ENCODE data around the gene ASTN1.
A peak's percentile ranks its signal among the peaks of the same experiment; 100 is the strongest.

The ASTN1 gene

DNA sequence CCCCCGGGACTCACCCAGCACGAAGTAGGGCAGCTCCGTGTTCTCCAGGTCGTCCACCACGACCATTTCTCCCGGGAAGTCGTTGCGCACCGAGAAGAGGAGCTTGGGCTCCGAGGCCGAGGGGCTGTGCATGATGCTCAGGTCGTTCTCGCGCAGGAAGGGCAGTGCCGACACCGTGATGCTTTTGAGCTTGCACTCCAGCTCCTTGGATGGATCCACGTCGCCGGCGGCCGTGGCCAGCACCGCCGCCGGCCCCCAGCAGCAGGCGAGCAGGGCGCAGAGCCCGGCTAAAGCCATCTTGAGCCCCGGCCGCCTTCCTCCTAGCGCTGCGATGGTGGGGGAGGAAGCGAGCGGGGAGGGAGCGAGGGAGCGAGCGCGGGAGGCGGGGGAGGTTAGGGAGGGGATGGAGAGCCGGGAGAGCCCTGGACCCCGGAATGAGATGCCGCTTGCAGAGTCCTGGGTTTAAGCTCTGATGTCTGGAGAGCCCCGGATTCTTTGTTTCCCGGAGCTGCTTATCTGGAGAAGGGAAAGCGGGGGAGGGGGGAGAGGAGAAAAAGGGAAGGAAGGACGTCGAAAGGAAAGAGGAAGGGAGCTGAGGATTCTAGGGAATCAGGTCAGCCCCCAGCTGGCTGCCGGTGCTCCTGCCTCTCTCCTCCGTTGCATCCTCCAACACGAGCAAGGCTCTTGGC, at the start of gene ASTN1:
ASTN1 (minus strand) TSS at position 333 of the 689 bp plus-strand sequence; CDS start at position 297, 36 bp downstream.
- no peak for DNase-seq

DNA sequence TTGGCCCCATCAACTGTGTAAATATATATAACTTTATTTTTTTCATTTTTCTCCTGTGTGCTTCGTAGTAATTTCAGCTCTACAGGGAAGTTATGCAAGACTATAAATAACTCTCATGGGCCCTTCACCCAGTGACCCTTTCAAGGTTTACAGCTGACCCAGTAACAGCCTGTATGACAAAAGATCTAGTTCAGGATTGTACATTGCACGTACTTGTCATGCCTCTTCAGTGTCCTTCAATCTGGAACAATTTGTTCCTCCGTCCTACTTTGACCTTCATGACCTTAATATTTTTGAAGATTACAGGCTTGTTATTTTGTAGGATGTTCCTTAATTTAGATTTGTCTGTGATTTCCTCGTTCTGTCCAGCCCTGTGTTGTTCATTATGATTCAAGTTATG, 46.7 kb upstream of the ASTN1 start:
- DNase-seq: no peak

DNA sequence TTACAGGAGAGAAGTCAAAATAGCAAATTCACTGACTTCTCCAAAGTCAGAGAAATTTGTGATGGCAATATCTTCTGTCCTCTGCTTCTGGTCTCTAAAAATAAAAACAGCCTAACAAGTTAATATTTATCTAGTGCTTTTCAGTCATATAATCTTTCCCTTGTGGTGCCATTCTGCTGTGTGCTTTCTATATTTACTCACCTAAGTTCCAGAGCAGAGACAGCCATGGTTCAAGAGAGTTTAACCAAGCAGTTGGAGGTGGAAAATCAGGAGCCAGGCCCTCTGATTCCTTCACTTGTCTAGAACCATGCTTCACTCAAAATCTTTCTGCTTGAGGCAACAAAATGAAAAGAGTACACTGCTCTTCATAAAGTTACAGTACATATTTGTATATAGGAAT, 45.6 kb upstream of the ASTN1 start:
- no peak for DNase-seq

DNA sequence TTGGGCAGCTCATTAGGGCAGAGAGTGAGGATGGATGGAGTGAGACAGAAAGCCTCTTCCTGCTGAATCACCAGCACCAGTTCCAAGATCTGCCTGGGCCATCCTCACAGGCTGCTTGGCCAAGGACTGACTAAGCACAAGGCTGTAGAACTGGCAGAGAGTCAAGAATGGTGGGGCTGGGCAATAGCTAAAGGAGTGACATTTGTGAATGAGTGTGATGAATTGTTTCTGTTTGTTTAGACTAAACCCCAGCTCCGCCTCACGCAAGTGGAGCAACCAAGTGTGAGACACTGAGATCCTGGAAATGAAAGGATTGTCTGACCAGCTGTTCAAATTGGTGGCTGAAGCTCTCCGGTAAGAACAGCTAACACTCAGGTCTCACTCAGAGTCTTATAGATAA, 44.8 kb upstream of the ASTN1 start:
- no peak for DNase-seq

DNA sequence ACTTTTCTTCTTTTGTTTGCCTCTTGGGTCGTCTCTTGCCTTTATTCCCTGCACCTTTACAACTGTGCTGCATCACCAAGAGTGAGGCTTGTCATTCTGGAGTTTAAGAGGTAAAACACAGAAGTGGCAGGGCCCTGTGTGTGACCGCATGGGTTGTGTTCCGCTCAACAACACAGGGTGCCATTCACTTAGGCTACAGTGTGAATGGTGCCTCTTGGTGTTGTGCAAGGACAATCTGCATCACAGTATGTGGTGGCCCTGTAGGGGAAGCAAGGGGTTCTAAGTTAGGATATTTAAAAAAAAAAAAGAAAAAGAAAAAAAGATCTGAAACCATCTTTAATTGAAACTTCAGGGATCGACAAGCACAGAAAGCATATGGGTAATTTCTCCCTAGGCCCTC, 44.4 kb upstream of the ASTN1 start:
- no peak for DNase-seq

DNA sequence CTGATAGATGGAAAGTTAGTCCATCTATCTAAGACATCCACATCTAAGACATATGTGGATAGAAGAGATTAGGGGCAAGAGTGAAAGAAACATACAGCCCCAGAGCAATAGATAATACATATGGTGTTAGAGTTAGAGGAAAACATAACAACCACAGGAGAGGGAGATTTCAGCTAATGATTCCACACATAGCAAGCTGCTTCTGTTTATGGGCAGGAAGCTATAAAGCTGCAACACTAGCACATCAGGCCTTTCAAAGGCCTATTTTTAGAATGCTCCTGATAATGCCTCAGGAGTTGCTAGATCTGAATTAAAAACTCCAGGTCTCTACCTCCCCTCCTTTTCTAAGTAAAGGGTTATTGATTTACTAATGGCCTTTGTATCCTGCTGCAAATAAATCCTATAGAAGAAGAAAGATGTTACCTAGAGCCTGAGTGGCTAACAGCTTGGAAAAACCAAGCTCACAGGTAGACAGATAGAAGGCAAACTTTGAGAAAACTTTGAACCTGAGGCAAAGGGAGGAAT, 42.4 kb upstream of the ASTN1 start:
- no peak for DNase-seq

DNA sequence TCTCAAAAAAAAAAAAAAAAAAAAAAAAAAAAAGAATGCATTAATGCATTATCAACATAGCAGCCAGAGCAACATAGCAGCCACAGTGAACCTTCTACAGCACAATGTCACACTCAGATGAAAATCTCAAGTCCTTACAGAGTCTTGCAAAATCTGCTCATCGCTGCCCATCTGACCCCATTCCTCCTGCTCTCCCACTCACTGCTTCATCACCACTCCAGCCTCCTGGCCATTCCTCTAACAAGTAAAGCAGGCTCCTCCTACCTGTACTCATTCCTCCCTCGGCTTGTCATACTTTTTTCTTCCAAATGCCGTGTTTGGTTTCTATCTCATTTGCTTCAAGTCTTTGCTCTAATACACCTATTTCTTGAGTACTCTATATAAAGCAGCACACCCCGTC, 35.8 kb upstream of the ASTN1 start:
- no peak for DNase-seq

DNA sequence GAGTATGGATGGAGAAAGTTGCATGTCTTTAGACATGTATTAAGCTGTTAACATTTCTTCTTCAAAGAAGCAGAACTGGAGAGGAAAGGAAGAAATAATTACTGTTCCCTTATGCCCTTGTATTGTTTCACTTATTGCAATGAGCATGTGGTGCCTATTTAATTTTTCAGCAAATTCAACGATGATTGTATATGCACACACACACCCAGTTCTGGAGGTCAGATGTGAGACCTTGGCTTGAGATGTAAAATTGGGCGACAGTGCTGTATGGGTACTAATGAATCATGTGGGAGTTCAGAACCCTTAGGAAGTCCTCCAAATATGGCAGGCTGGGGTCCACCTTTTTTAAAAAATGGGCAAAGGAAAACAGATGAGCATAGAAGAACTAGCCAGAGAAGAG, 33.7 kb upstream of the ASTN1 start:
- DNase-seq: no peak

DNA sequence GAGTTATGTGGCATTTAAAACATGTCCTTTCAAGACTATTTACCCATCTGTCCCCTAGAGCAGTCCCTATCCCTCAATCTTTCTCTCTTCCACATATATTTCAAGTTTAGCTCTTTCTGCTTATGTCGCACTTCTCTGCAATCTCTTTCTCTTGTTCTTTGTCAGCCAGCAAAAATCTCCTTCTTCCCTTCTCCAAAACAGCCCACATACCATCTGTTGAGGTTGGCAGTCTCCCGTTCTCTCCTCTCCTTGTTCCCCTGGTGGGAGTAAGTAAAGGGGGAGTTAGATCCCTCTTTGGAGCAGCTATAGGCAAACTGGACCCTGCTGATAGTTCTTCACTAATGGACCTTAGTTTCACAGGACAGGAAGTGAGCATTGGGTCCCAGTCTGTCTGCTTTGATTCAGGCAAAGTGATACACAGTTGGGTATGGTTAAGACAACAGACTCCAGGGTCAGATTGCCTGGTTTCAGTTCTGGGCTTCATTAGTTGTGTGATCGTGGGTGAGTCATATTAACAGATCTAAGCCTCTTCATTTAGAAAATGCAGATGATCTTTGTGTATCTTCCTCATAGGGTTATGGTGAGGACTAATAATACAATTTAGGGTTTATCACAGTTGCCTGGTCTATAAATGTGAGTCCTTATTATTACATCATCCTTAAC, 25.9 kb upstream of the ASTN1 start:
- no peak for DNase-seq

DNA sequence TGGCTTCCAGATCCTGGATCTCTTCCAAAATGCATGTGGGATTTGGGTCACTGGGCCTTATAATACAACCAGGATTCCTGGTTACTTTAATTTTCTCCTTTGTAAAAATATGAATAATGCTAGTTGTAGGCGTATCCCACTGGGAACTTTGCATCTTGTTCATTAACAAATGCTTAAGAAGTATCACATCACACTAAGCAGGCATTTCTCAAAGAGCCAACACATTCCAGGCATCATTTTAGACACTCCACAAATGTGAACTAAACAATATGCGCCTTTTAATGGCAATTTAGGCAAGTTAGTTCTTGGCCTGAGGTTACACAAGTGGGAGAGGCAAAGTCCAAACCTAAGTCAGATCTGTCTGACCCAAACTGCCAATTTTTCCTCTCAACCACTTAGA, 22.1 kb upstream of the ASTN1 start:
- no peak for DNase-seq

DNA sequence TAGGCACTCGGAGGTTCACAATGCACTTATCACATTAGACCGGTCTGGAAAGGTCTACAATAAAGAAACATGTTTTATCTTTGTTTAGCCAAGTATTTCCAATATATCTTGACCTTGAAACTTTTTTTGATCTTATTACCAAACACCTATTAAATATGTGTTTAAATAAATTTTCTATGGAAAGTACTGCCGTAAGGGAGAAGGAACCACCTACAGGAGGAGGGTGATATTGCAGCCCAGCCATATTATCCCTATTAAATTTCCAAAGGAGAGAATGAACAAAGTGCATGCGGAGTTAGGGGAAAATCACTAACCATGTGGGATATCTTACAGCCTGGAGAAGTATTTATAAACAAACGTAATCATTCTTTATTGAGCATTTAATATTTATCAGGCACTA, 20.7 kb upstream of the ASTN1 start:
- DNase-seq: peak in 1 of 2 experiments; percentile 3

DNA sequence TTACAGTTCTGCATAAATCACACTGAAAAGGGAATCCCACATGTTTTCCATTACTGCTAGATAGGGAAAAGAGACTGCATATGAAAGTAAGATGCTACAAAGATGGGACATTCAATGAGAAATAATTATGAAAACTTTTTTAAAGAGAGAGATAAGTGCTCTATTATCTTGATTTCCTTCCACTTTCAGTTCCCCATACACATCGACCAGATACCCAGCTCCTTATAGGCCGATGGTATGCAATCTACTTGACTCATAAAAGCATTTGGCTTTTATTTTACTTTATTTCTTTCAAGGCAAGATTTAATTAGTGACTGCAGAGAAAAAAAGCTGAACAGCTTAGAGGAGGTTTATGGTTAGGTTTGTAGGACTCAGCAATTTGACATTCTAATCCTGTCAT, 19.3 kb upstream of the ASTN1 start:
- DNase-seq: no peak

DNA sequence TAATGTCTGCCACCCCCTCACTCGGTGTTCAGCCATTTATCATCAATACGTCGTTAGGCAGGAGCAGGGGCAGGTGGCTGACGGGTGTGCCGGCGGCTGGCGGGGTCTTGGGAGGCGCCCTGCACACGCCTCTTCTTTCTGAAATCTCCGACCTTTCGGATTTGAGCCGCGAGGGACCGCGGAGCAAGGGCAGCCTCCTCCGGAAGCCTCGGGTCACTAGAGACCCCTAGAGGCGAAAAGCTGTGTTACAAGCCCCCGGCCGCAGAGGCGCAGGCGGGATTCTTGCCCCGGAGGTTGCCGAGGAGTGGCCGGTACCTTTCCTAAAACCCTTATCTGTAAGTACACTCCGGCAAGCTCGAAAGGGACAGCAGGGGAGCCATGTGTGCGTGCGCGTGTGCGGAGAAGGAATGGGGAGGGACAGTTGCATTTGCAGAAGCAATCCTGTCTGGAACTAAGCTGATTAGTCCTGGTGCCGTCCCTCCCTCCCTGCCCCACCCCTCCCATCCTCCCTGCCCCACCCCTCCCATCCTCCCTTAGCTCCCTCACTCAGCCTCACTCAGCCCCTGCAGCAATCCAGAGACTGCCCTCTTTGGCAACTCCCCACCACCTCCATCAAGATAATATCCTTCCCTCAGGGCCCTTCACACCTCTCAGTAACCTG, 17.2 kb upstream of the ASTN1 start:
- DNase-seq: no peak

DNA sequence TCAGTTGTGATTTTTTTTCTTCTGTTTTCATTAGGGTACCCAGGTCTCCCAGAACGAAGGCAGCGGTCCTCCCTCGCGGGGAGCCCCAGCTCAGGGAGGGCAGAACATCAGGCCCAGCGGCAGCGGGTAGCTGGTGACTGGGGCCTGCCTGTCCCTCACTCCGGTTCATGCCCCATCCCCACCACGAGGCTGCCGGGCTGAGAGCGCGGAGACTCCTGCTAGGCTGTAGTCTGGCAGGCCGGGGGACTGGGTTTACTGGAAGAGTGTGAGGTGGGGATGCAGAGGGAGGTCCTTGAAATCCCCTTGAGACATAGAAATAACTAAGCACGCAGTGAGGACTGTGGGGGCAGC, 16.7 kb upstream of the ASTN1 start:
- no peak for DNase-seq

DNA sequence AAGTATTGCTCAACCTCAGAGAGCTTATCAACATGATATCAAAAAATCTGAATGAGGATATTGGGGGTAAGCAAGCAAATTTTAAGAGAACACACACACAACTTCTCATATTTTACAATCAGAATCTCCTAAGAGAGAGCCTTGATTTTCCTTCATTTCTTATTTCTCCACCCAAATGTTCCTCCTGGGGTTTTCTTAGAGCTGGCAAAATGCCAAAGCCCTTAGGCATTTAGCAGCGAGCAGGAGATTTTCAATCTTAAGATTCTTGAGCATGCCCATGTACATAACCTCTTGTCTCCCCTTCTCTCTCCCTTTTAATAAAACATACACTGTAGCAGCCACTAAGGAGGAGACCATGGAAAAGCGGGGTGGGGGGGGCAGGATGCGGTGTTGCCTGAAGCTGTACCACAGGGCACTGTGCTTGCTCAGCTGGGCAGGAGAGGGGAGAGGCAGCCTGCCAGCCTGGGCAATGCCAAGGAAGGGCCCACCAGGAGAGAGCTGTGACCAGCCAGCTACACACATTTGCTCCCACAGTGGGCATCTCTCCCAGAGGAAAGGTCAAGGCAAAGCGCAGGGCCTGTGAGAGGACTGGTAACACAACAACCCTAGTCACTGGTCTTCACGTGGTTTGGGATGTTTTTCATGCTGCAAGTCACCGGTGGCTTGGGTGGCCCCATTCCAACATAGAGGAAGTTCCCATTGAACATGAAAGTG, 10.6 kb upstream of the ASTN1 start:
- DNase-seq: no peak

DNA sequence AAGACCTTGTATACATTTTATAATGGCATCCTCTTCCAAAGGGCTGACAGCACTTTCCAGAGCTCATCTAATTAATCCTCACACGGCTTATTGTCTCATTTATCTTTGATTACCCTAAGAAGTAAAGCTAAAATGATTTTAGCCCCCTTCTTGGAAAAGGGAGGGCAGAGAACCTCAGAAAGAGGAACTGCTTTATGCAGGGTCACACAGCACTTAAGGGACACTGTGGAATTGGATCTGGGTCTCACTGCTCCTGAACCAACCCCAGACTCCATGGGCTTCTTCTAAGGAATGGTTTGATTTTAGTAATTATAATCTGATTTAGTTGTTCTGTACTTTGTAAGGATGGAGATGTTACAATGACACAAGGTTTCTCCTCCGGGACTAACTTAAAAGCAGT, 9.5 kb upstream of the ASTN1 start:
- DNase-seq: no peak

DNA sequence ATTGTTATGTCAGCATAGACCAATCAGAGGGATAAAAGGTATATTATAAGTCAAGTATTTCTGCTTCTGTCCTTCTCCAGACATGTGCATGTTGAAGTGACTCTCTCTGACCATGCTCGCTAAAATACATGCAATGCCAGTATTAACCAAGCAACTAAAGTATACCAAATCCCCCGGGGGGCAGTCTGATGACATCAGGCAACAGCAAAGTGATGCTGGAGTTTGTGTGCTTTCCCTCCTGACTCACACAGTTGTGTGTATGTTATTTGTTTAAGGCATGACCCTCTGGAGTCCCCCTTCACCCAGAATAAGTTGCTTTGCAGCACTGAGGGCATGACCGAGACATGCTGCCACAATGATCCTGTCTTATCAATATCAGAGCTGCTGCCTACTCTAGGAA, 8.4 kb upstream of the ASTN1 start:
- DNase-seq: no peak

DNA sequence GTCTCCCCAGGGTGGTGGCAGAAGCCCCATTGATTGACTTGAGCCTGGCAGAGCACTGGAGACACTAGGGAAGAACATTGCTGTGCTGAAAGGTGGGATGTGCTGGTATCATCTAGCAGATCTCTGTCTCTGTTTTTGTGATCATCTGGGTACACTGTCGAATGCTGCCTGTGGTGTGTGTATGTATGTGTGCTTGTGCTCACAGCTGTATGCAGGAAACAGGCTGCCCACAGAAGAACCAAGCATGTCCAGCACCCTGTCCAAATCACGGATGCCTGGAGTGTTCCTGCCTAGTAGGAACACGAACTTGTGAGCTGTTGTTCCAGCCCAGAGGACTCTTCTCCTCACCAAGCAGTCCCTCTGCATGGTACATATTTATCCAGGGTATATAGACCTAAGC, 7.8 kb upstream of the ASTN1 start:
- no peak for DNase-seq

DNA sequence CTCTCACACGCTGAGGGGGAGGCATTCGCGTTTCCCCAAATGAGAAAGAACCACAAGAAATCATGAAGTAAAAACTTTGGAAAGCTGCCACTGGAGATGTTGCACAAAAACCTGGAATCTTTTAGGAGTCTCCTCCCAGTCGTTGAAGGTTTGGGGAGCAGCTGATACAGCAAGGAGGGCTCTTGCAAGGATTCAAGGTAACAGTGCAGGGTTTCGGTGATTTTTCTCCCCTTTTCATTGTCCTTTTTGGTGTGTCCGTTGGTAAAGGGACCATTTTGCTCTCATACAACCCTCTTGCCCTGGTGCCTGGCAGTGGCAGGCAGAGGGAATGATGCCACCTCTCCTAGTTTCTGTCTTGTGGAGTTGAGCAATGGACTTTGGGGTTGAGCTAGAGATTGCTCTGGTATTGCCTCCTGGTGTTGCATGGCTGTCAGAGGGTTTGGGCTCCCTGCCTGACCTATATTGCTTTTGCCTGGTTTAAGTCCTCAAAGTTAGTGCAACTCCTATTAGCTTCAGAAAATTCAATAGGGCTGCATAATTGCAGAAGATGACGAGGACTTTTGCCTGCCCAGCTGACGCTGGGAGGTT, 7.1 kb upstream of the ASTN1 start:
- DNase-seq: no peak

DNA sequence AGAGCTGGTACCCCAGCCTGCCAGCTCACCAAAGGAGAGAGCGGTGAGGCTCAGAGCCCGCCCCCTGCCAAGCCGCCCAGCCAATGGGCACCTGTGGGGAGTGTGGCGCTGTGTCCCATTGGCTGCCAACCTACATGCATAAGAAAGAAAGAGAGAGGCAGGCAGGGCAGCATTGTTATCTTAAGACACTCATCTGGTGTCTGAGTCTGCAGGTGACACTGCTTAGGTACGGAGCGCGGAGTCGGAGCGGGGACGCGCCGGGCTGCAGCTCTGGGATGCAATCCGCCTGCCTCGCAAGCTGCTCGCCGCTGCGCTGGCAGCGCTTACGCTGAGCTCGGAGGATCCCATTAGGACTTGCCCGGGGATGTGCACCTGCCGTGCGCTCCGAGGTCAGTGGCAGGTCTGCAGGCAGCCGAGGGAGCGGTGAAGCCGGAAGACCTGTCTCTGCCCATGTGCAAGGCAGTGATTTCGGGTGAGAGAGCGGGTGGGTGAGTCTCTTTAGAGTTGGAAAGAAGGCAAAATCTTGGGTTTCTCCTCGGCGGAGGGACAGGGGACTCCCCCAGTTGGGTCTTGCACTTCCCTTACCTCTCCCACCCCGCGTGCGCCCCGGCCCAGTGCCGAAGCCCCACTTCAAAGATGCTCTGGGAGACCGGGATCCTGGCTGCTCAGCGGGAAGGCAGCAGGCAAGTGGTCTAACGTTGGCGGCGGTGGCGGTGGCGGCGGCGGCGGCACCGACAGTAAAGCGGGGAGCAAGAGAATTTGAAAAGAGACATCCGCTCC, 6.4 kb upstream of the ASTN1 start, which contains the start of gene BRINP2:
BRINP2 (plus strand) TSS at position 203 of the 780 bp plus-strand sequence. CDS start 58,919 bp downstream, outside the sequence.
- no peak for DNase-seq

DNA sequence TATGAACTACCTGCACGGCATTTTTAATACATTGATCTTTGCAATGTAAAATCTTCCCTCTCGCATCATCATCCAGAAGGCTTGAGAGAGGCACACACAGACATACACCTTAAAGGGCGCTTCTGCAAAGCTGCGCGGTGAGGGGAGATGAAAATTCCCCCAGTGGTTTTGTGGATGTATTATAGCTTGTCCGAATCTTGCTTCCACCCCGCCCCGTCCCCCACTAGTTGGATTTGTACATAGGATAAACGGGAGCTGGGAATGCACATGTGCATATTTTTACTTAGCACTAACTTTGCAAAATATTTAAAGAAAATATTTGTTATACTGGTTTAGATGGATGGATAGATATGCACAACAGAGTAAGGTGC, 542 bp upstream of the ASTN1 start:
- no peak for DNase-seq

DNA sequence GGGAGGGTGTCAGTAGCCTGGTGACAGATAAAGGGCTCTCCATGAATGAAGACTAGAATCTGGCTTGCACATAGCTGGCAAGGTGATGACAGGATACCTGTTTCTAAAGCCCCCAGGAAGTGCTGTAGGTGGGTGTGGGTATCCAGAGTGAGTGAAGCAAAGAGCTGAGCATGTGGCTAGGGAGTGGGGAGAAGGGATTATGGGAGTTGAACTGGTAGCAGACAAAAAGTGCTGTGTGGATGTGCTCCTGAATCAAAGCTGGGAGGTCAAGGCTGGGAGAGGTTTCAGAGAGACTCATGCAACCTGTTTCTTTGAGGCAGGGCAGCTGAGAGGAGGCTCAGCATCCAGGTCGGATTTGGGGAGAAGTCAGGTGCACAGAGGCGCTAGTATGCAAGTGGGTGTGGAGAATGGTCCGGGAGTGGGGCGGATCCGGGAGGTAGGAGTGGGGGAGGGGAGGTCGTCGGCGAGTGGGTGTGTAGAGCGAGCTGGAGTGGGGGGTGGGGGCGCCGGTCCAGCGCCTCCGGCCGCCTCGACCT, 600 bp downstream of the ASTN1 start:
- no peak for DNase-seq

All from AML-193 (cell line).